Heart left ventricle (tissue), 13 donors: ENCODE results near the gene ENTHD1.

Experiments used
- POLR2A ChIP-seq, 2 donors: fragments of 450-650 bp; IDR thresholded peaks; one replicate each; pipeline ENCODE4 v1.6.1; 2017; ENCODE audit warnings: antibody characterized with exemption in 2 of 2, mild to moderate bottlenecking in 2 of 2, moderate library complexity in 2 of 2
- TF ChIP-seq, protein P1 (sequence below), 12 donors: fragments of 200-600 bp; sonication (generic) in 4 of 12; IDR thresholded peaks; one replicate each; pipeline versions ENCODE4 v1.5.0 to v1.8.0; 2018 to 2022; ENCODE audit warnings: antibody characterized with exemption in 12 of 12, mild to moderate bottlenecking in 5 of 12
- donor health status: ischemic (EF 13 %, LVEDD 7.1; RV severe dilation, severe dysfunction).
- donor health status: DM: no; HTN: yes; CAD: no.
- donor health status: DM: no; HTN: no; CAD: no.
- donor health status: ischemic (EF 25% LVEDD 6.9; RV normal size, moderate dysfunction).
- donor health status: ischemic (EF 25% LVEDD 5.7; RV mildly dilated, moderate dysfunction).
- donor health status: ischemic (EF 35%, LVEDD 5.7; RV mildly dilated, moderate dysfunction).
- donor health status: nonischemic (EF 11% LVEDD 7.7; RV severe dilation, severe dysfunction).
- donor health status: DM: yes; HTN: yes; CAD: no.
- donor health status: PGD.
- donor health status: ischemic (EF 29% LVEDD 5.4; RV normal size, mild dysfunction).
- donor health status: nonischemic (EF 23%, LVEDD 6.1; RV moderate dilation, normal function).

DNA sequence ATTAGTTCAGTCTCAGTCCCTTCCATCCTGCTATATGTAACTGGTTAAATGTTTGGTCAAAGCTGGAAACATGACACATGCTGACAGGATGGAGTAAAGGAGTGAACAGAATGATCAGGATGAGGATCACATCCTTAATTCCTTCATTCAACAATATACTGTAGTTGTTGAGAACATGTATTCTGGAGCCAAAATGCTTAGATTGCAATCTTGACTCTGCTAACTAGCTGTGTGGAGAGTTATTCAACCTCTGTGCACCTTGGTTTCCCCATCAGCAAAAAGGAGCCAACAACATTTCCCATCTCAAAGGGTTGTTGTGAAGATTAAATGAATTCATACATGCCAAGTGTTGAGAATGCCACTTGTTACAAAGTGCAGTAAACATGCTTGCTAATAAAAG lies 12.8 kb downstream of the ENTHD1 start:
- TF ChIP-seq, protein P1, sequence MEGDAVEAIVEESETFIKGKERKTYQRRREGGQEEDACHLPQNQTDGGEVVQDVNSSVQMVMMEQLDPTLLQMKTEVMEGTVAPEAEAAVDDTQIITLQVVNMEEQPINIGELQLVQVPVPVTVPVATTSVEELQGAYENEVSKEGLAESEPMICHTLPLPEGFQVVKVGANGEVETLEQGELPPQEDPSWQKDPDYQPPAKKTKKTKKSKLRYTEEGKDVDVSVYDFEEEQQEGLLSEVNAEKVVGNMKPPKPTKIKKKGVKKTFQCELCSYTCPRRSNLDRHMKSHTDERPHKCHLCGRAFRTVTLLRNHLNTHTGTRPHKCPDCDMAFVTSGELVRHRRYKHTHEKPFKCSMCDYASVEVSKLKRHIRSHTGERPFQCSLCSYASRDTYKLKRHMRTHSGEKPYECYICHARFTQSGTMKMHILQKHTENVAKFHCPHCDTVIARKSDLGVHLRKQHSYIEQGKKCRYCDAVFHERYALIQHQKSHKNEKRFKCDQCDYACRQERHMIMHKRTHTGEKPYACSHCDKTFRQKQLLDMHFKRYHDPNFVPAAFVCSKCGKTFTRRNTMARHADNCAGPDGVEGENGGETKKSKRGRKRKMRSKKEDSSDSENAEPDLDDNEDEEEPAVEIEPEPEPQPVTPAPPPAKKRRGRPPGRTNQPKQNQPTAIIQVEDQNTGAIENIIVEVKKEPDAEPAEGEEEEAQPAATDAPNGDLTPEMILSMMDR (IDR thresholded peaks at IDR 0.05), result no peak
- no peak for TF ChIP-seq POLR2A (IDR thresholded peaks at IDR 0.05)
